Liver (tissue), 9 donors: ENCODE results near the gene KCTD2. TPM values are rescaled to one million over a fixed set of nuclear protein-coding genes. Genes with fewer than 3 reads are reported as not detected.
"Not testable (repeated sequence)": the region's sequence is repeated elsewhere in the genome, so short reads cannot be mapped to it uniquely, and the experiment has no call there.

Source experiments
- DNase-seq: peaks from one replicate; pipeline ENCODE4 v3.0.0-alpha.2; 2017; ENCODE audit warnings: low spot score
- H3K27ac ChIP-seq, 2 donors: one replicate each; pipeline ENCODE4 v1.7.0; 2013; ENCODE audit warnings: inconsistent platforms in 2 of 2, low read length in 2 of 2, control low read depth in 1 of 2, low read depth in 1 of 2, mild to moderate bottlenecking in 1 of 2
- H3K27me3 ChIP-seq, 4 donors: one replicate each; pipeline versions ENCODE4 v1.6.1 to v1.7.0; 2013; ENCODE audit warnings: low read length in 3 of 4, inconsistent platforms in 1 of 4, mild to moderate bottlenecking in 1 of 4, moderate library complexity in 1 of 4; ENCODE audit not compliant: control insufficient read depth in 4 of 4, insufficient read depth in 4 of 4
- H3K36me3 ChIP-seq, 4 donors: one replicate each; pipeline versions ENCODE4 v1.6.1 to v1.7.0; 2013; ENCODE audit warnings: low read length in 3 of 4, mild to moderate bottlenecking in 3 of 4, low read depth in 1 of 4, moderate library complexity in 1 of 4; ENCODE audit not compliant: control insufficient read depth in 4 of 4, insufficient read depth in 3 of 4
- H3K4me1 ChIP-seq, 4 donors: one replicate each; pipeline versions ENCODE4 v1.6.1 to v1.7.0; 2013; ENCODE audit warnings: low read length in 3 of 4, mild to moderate bottlenecking in 3 of 4, moderate library complexity in 1 of 4; ENCODE audit not compliant: control insufficient read depth in 4 of 4, insufficient read depth in 4 of 4
- H3K4me3 ChIP-seq, 3 donors: one replicate each; pipeline versions ENCODE4 v1.6.1 to v1.7.0; 2013; ENCODE audit warnings: low read length in 3 of 3, control low read depth in 1 of 3, low read depth in 1 of 3, mild to moderate bottlenecking in 1 of 3
- H3K9ac ChIP-seq, 2 donors: one replicate each; pipeline ENCODE4 v1.7.0; 2013; ENCODE audit warnings: low read length in 2 of 2, mild to moderate bottlenecking in 2 of 2, moderate library complexity in 2 of 2, control low read depth in 1 of 2, low read depth in 1 of 2
- H3K9me3 ChIP-seq, 4 donors: one replicate each; pipeline versions ENCODE4 v1.6.1 to v1.7.0; 2013; ENCODE audit warnings: low read length in 3 of 4; ENCODE audit not compliant: control insufficient read depth in 4 of 4
- CTCF ChIP-seq: fragments of 150-350 bp; IDR thresholded peaks from 2 replicates; pipeline ENCODE4 v1.5.1; 2017; ENCODE audit warnings: improper control_type of control experiment, low read depth, low read length; ENCODE audit not compliant: missing input control
- EGR1 ChIP-seq, 2 donors: IDR thresholded peaks; 2 replicates each; pipeline ENCODE4 v1.6.1; 2016 to 2018; ENCODE audit warnings: antibody characterized with exemption in 2 of 2, low read depth in 2 of 2
- FOXA2 ChIP-seq: IDR thresholded peaks from 2 replicates; pipeline ENCODE4 v1.6.1; 2016; ENCODE audit warnings: antibody characterized with exemption
- HNF4G ChIP-seq: IDR thresholded peaks from 2 replicates; pipeline ENCODE4 v1.6.1; 2016; ENCODE audit warnings: antibody characterized with exemption
- JUND ChIP-seq, 2 donors: IDR thresholded peaks; 2 replicates each; pipeline ENCODE4 v1.6.1; 2016; ENCODE audit warnings: antibody characterized with exemption in 2 of 2
- NR2F2 ChIP-seq: IDR thresholded peaks from 2 replicates; pipeline ENCODE4 v1.6.1; 2016; ENCODE audit warnings: antibody characterized with exemption
- RAD21 ChIP-seq, 2 donors: IDR thresholded peaks; 2 replicates each; pipeline ENCODE4 v1.6.1; 2016; ENCODE audit warnings: antibody characterized with exemption in 2 of 2, mild to moderate bottlenecking in 2 of 2
- RXRA ChIP-seq, 2 donors: IDR thresholded peaks; 2 replicates each; pipeline ENCODE4 v1.6.1; 2017 to 2018; ENCODE audit warnings: antibody characterized with exemption in 2 of 2, mild to moderate bottlenecking in 1 of 2
- TAF1 ChIP-seq: conservative IDR thresholded peaks from 2 replicates; pipeline ENCODE4 v1.6.1; 2016; ENCODE audit warnings: antibody characterized with exemption, mild to moderate bottlenecking
- YY1 ChIP-seq: IDR thresholded peaks from 2 replicates; pipeline ENCODE4 v1.6.1; 2016; ENCODE audit warnings: antibody characterized with exemption, mild to moderate bottlenecking
- WGBS: extraction: QIAGEN DNeasy Blood & Tissue Kit; methylation state at CpG from one replicate; pipeline ENCODE4 v1.1.7; 2013; 5-methylcytosine and 5-hydroxymethylcytosine counted together
- polyA plus RNA-seq, 2 donors: library from polyadenylated mRNA; stranded (reverse) in 1 of 2; unstranded in 1 of 2; fragments of 200-250 nt in 1 of 2; fragments of >200 nt in 1 of 2; fragmentation: Nextera tagmentation in 1 of 2; extraction: Ambion mirVana in 1 of 2; gene quantifications; one replicate each; pipeline versions ENCODE4 v1.2.1 to v1.2.3, GENCODE V29; 2013 to 2015
- total RNA-seq, 2 donors: library from RNA; depleted of rRNA; stranded (reverse); fragments of >200 nt; gene quantifications; one replicate each; pipeline ENCODE4 v1.2.3, GENCODE V29; 2014
- TF ChIP-seq, protein P1 (sequence below): IDR thresholded peaks from 2 replicates; pipeline ENCODE4 v1.6.1; 2016; ENCODE audit warnings: antibody characterized with exemption
- TF ChIP-seq, protein P2 (sequence below): IDR thresholded peaks from 2 replicates; pipeline ENCODE4 v1.6.1; 2016; ENCODE audit warnings: antibody characterized with exemption, mild to moderate bottlenecking
- donor health status: healthy.
- donor health status: healthy.
- donor health status: healthy.
- donor health status: healthy.
- donor health status: healthy.

KCTD2 gene
- total and polyA plus RNA-seq, 4 donors = 2.4 to 8.2 (median 6.4) TPM

GRCh38 chr17:75069783-75070182 is 22.8 kb downstream of the KCTD2 start:
- TF ChIP-seq CTCF = peak; percentile 48
- TF ChIP-seq RAD21 (IDR thresholded peaks at IDR 0.05) = peak; percentile 74 to 78
- no peak for TF ChIP-seq EGR1 (IDR thresholded peaks at IDR 0.05; ENCODE audit: low read depth in 2 of 2)
- no peak for DNase-seq

DNA sequence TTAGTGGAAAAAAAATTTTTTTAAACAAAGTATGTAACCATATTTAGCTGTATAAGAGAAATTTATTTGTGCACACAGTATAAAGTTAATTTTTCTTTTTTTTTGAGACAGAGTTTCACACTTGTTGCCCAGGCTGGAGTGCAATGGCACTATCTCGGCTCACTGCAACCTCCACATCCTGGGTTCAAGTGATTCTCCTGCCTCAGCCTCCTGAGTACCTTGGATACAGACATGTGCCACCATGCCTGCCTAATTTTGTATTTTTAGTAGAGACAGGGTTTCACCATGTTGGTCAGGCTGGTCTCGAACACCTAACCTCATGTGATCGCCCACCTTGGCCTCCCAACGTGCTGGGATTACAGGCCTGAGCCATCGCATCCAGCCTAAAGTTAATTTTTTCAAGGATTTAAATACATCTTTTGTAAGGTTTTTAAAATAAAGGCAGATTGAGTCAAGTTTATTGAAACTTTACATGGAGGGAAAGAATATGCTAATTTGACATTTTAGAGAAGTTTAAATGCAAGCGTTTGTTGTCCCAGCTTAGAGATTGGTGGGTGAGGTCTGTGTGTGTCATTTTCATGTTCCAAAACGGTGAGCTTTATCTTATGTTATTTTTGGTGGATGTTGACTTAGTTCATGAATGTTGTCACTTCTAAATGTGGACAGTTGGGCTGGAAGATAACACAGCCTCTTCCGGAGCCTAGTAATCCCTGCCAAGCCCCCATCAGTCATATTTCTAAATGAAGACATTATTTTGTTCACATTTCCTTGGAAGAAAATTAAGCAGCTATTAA is 24.6 kb downstream of the KCTD2 start:
- DNase-seq, H3K9me3 ChIP-seq, H3K9ac ChIP-seq, H3K36me3 ChIP-seq, H3K27me3 ChIP-seq, H3K4me3 ChIP-seq, H3K27ac ChIP-seq: not testable (repeated sequence)
- peak; percentile 33 for TF ChIP-seq NR2F2
- peaks cover 0 to 18% (median 15%) of the 10 kb centered on the region in 4 donors for H3K4me1 ChIP-seq
- WGBS = 79% methylated on average over 8 of the region's 8 CpGs

More at GRCh38 chr17:75069783-75070182, 22.8 kb downstream of the KCTD2 start:
- no peaks in the 10 kb centered on the region for H3K27me3 ChIP-seq
- no peak overlapping the region for H3K9ac ChIP-seq
- H3K9me3 ChIP-seq = no peaks in the 10 kb centered on the region
- no peak overlapping the region for H3K27ac ChIP-seq
- H3K4me3 ChIP-seq = no peak overlapping the region
- 63% methylated on average over 2 of the region's 2 CpGs for WGBS
- peaks cover 0 to 2% (median 0%) of the 10 kb centered on the region in 4 donors for H3K36me3 ChIP-seq
- peaks cover 0 to 11% (median 7%) of the 10 kb centered on the region in 4 donors for H3K4me1 ChIP-seq

- H3K9me3 ChIP-seq, H3K27me3 ChIP-seq, H3K36me3 ChIP-seq, DNase-seq, H3K27ac ChIP-seq, H3K4me3 ChIP-seq, H3K9ac ChIP-seq: not testable (repeated sequence)
- 97% methylated on average over 5 of the region's 5 CpGs for WGBS
- peaks cover 2 to 29% (median 23%) of the 10 kb centered on the region in 4 donors for H3K4me1 ChIP-seq
Observed at GRCh38 chr17:75072909-75073308, 25.9 kb downstream of the KCTD2 start.

DNA sequence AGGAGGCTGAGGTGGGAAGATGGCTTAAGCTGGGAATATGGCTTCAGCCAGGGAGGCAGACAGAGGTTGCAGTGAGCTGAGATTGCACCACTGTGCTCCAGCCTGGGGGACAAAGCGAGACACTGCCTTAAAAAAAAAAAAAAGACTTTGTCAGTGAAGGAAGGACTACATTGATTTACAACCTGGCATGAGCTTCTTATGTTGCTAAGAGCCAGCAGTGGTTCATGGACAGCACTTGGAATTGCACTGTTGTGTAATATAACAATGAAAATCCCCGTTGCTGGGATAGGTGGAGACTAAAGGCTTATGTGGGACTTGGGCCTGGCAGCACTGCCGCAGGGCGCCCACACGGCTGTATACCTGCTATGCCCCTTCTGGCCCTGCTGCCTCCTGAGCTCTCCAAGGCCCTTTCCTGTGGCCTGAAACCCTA is 26.6 kb downstream of the KCTD2 start:
- no peak for DNase-seq
- H3K4me3 ChIP-seq = no peak overlapping the region
- no peaks in the 10 kb centered on the region for H3K36me3 ChIP-seq
- H3K9me3 ChIP-seq = no peaks in the 10 kb centered on the region
- H3K27me3 ChIP-seq = no peaks in the 10 kb centered on the region
- peaks cover 3 to 36% (median 30%) of the 10 kb centered on the region in 4 donors for H3K4me1 ChIP-seq
- 61% methylated on average over 5 of the region's 5 CpGs for WGBS
- H3K9ac ChIP-seq = no peak overlapping the region
- no peak overlapping the region for H3K27ac ChIP-seq
- TF ChIP-seq YY1 (no peak), RAD21 (IDR thresholded peaks at IDR 0.05) (no peak), RXRA (IDR thresholded peaks at IDR 0.05) (no peak), NR2F2 (no peak), JUND (IDR thresholded peaks at IDR 0.05) (no peak), HNF4G (no peak), TAF1 (no peak), CTCF (no peak), FOXA2 (no peak)
- TF ChIP-seq, protein P1, sequence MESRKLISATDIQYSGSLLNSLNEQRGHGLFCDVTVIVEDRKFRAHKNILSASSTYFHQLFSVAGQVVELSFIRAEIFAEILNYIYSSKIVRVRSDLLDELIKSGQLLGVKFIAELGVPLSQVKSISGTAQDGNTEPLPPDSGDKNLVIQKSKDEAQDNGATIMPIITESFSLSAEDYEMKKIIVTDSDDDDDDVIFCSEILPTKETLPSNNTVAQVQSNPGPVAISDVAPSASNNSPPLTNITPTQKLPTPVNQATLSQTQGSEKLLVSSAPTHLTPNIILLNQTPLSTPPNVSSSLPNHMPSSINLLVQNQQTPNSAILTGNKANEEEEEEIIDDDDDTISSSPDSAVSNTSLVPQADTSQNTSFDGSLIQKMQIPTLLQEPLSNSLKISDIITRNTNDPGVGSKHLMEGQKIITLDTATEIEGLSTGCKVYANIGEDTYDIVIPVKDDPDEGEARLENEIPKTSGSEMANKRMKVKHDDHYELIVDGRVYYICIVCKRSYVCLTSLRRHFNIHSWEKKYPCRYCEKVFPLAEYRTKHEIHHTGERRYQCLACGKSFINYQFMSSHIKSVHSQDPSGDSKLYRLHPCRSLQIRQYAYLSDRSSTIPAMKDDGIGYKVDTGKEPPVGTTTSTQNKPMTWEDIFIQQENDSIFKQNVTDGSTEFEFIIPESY = no peak
- TF ChIP-seq, protein P2, sequence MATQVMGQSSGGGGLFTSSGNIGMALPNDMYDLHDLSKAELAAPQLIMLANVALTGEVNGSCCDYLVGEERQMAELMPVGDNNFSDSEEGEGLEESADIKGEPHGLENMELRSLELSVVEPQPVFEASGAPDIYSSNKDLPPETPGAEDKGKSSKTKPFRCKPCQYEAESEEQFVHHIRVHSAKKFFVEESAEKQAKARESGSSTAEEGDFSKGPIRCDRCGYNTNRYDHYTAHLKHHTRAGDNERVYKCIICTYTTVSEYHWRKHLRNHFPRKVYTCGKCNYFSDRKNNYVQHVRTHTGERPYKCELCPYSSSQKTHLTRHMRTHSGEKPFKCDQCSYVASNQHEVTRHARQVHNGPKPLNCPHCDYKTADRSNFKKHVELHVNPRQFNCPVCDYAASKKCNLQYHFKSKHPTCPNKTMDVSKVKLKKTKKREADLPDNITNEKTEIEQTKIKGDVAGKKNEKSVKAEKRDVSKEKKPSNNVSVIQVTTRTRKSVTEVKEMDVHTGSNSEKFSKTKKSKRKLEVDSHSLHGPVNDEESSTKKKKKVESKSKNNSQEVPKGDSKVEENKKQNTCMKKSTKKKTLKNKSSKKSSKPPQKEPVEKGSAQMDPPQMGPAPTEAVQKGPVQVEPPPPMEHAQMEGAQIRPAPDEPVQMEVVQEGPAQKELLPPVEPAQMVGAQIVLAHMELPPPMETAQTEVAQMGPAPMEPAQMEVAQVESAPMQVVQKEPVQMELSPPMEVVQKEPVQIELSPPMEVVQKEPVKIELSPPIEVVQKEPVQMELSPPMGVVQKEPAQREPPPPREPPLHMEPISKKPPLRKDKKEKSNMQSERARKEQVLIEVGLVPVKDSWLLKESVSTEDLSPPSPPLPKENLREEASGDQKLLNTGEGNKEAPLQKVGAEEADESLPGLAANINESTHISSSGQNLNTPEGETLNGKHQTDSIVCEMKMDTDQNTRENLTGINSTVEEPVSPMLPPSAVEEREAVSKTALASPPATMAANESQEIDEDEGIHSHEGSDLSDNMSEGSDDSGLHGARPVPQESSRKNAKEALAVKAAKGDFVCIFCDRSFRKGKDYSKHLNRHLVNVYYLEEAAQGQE = no peak
